ENCODE results near the gene EMC1.

DNA sequence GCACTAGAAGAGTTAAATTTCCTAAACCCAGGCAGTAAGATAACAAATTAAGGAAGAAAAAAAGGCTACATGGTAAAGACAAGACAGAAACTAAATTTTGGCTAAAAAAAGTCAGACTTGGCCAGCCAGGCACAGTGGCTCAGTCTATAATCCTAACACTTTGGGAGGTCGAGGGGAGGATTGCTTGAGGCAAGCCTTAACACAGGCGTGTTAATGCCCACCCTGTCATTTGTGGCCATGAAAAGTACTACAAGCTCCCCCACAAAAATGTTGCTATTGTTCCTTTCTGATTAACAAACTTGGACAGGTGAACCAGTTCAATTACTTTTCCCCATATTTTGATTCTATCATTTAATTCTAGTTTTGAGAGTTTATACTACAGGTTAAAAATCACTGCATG is 73.5 kb downstream of the EMC1 start:
- no peak for TF ChIP-seq POLR2AphosphoS5 (IDR thresholded peaks at IDR 0.05; ENCODE audit: low read depth, low read length)
- TF ChIP-seq, protein P1, sequence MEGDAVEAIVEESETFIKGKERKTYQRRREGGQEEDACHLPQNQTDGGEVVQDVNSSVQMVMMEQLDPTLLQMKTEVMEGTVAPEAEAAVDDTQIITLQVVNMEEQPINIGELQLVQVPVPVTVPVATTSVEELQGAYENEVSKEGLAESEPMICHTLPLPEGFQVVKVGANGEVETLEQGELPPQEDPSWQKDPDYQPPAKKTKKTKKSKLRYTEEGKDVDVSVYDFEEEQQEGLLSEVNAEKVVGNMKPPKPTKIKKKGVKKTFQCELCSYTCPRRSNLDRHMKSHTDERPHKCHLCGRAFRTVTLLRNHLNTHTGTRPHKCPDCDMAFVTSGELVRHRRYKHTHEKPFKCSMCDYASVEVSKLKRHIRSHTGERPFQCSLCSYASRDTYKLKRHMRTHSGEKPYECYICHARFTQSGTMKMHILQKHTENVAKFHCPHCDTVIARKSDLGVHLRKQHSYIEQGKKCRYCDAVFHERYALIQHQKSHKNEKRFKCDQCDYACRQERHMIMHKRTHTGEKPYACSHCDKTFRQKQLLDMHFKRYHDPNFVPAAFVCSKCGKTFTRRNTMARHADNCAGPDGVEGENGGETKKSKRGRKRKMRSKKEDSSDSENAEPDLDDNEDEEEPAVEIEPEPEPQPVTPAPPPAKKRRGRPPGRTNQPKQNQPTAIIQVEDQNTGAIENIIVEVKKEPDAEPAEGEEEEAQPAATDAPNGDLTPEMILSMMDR (IDR thresholded peaks at IDR 0.05): no peak
- TF ChIP-seq FOSL2 (IDR thresholded peaks at IDR 0.05; ENCODE audit: borderline replicate concordance, low read depth): no peak
- TF ChIP-seq YY1 (IDR thresholded peaks at IDR 0.05; ENCODE audit: low read depth): no peak
- no peak for TF ChIP-seq TAF1 (IDR thresholded peaks at IDR 0.05; ENCODE audit: borderline replicate concordance, low read depth, low read length)
- TF ChIP-seq RFX5 (IDR thresholded peaks at IDR 0.05; ENCODE audit: low read length): no peak
- TF ChIP-seq, protein P2, sequence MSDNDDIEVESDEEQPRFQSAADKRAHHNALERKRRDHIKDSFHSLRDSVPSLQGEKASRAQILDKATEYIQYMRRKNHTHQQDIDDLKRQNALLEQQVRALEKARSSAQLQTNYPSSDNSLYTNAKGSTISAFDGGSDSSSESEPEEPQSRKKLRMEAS (IDR thresholded peaks at IDR 0.05; ENCODE audit: low read depth): no peak
- TF ChIP-seq EZH2phosphoT487 (IDR thresholded peaks at IDR 0.05; ENCODE audit: borderline replicate concordance, low read depth): no peak
- no peak for TF ChIP-seq NFIC (IDR thresholded peaks at IDR 0.05; ENCODE audit: borderline replicate concordance)
- no peak for TF ChIP-seq MEF2A (IDR thresholded peaks at IDR 0.05; ENCODE audit: borderline replicate concordance, low read depth)
- TF ChIP-seq, protein P3, sequence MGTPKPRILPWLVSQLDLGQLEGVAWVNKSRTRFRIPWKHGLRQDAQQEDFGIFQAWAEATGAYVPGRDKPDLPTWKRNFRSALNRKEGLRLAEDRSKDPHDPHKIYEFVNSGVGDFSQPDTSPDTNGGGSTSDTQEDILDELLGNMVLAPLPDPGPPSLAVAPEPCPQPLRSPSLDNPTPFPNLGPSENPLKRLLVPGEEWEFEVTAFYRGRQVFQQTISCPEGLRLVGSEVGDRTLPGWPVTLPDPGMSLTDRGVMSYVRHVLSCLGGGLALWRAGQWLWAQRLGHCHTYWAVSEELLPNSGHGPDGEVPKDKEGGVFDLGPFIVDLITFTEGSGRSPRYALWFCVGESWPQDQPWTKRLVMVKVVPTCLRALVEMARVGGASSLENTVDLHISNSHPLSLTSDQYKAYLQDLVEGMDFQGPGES (IDR thresholded peaks at IDR 0.05; ENCODE audit: low read depth, low read length): no peak
- TF ChIP-seq SIN3A (IDR thresholded peaks at IDR 0.05; ENCODE audit: borderline replicate concordance, low read depth, low read length): no peak
- TF ChIP-seq EP300 (IDR thresholded peaks at IDR 0.05; ENCODE audit: borderline replicate concordance in 1 of 2, low read depth in 1 of 2, low read length in 1 of 2): no peak
- no peak for TF ChIP-seq NRF1 (IDR thresholded peaks at IDR 0.05; ENCODE audit: low read depth, low read length)

Measured in SK-N-SH (cell line).